K562 (cell line): ENCODE data around the gene VIPR2. TPM values are rescaled to one million over a fixed set of nuclear protein-coding genes. Genes with fewer than 3 reads are reported as not detected.
A peak's percentile ranks its signal among the peaks of the same experiment; 100 is the strongest.

Experiments used
- ATF7 ChIP-seq: fragments of 450-650 bp; IDR thresholded peaks from 2 replicates; pipeline ENCODE4 v1.7.1; 2014; ENCODE audit warnings: mild to moderate bottlenecking, moderate library complexity
- CSDE1 ChIP-seq, 2 experiments: fragments of 450-650 bp; IDR thresholded peaks; 2 replicates each; pipeline ENCODE4 v1.6.1; 2016; ENCODE audit warnings: mild to moderate bottlenecking in 1 of 2
- CTBP1 ChIP-seq: fragments of 450-650 bp; IDR thresholded peaks from 2 replicates; pipeline ENCODE4 v1.6.1; 2016; ENCODE audit warnings: borderline replicate concordance
- ERF ChIP-seq: fragments of 450-650 bp; formaldehyde crosslinking; IDR thresholded peaks from 2 replicates; pipeline ENCODE4 v1.4.0; 2020; ENCODE audit warnings: mild to moderate bottlenecking, mixed read lengths
- FOXA1 ChIP-seq: fragments of 450-650 bp; IDR thresholded peaks from 2 replicates; pipeline ENCODE4 v1.6.1; 2016; ENCODE audit warnings: mild to moderate bottlenecking, borderline replicate concordance
- GTF2E2 ChIP-seq: fragments of 200-800 bp; sonication (Bioruptor generic); IDR thresholded peaks from 2 replicates; pipeline ENCODE4 v1.6.1; 2016; ENCODE audit warnings: missing genetic modification characterization, missing compliant biosample characterization
- KDM4B ChIP-seq, 2 experiments: fragments of 450-650 bp in 1 of 2; sonication (generic) in 1 of 2; IDR thresholded peaks; 2 replicates each; pipeline ENCODE4 v1.6.1; 2016 to 2017; ENCODE audit warnings: borderline replicate concordance in 2 of 2, antibody characterized with exemption in 1 of 2, low read depth in 1 of 2, mild to moderate bottlenecking in 1 of 2
- NELFE ChIP-seq: IDR thresholded peaks from 2 replicates; pipeline ENCODE4 v1.6.1; 2011; ENCODE audit warnings: mild to moderate bottlenecking; ENCODE audit not compliant: insufficient read depth, insufficient read length
- NKRF ChIP-seq: fragments of 450-650 bp; IDR thresholded peaks from 2 replicates; pipeline ENCODE4 v1.6.1; 2016; ENCODE audit warnings: borderline replicate concordance
- PTTG1 ChIP-seq: fragments of 450-650 bp; IDR thresholded peaks from 2 replicates; pipeline ENCODE4 v1.6.1; 2016; ENCODE audit warnings: low read depth, mild to moderate bottlenecking, missing genetic modification characterization, missing compliant biosample characterization
- SAP30 ChIP-seq: fragments of 200-600 bp; sonication (generic); IDR thresholded peaks from 2 replicates; pipeline ENCODE4 v1.6.1; 2012; ENCODE audit warnings: borderline replicate concordance, low read depth, mild to moderate bottlenecking, moderate library complexity, low read length, control low read depth, inconsistent platforms; ENCODE audit not compliant: insufficient read depth, poor library complexity, severe bottlenecking
- TOE1 ChIP-seq, 2 experiments: fragments of 450-650 bp in 1 of 2; sonication (generic) in 1 of 2; formaldehyde crosslinking in 1 of 2; IDR thresholded peaks; 2 replicates each; pipeline versions ENCODE4 v1.7.1 to v1.8.0; 2016 to 2022; ENCODE audit warnings: borderline replicate concordance in 2 of 2, mild to moderate bottlenecking in 2 of 2, antibody characterized with exemption in 1 of 2, inconsistent platforms in 1 of 2, low read depth in 1 of 2, missing genetic modification reagents in 1 of 2, moderate library complexity in 1 of 2
- TRIM24 ChIP-seq, 2 experiments: fragments of 450-650 bp; IDR thresholded peaks; 2 replicates each; pipeline ENCODE4 v1.6.1; 2016
- YY1 ChIP-seq, 3 experiments: IDR thresholded peaks; 2 replicates each; pipeline ENCODE4 v1.6.1; 2011; ENCODE audit warnings: low read length in 2 of 3, mild to moderate bottlenecking in 2 of 3, moderate library complexity in 2 of 3, borderline replicate concordance in 1 of 3, control low read depth in 1 of 3, low read depth in 1 of 3; ENCODE audit not compliant: insufficient read depth in 3 of 3, insufficient replicate concordance in 2 of 3, control insufficient read depth in 1 of 3, insufficient read length in 1 of 3; ENCODE audit errors: extremely low read depth in 1 of 3
- ZBTB7A ChIP-seq: IDR thresholded peaks from 2 replicates; pipeline ENCODE4 v1.6.1; 2011; ENCODE audit warnings: low read depth, mild to moderate bottlenecking, low read length, moderate library complexity, borderline replicate concordance; ENCODE audit not compliant: control insufficient read depth
- ZC3H8 ChIP-seq: fragments of 450-650 bp; IDR thresholded peaks from 2 replicates; pipeline ENCODE4 v1.6.1; 2017
- ZNF239 ChIP-seq: fragments of 250-450 bp; sonication (Bioruptor Pico); IDR thresholded peaks from 2 replicates; pipeline ENCODE4 v1.4.0; 2020; ENCODE audit warnings: mild to moderate bottlenecking
- ZNF717 ChIP-seq: fragments of 250-450 bp; sonication (Bioruptor Pico); IDR thresholded peaks from 2 replicates; pipeline ENCODE4 v1.5.0; 2021
- polyA plus RNA-seq, 8 experiments: library from polyadenylated mRNA; depleted of rRNA in 4 of 8; stranded (reverse) in 5 of 8; unstranded in 3 of 8; fragments of >200 nt; fragmentation: Nextera tagmentation in 2 of 8; fragmentation: Illumina TruSeq in 1 of 8; extraction: Ambion mirVana in 2 of 8; extraction: Trizol in 1 of 8; gene quantifications; 2 replicates each; pipeline versions ENCODE4 v1.2.1 to v1.2.3, GENCODE V29; 2011 to 2014; ENCODE audit warnings: inconsistent platforms in 1 of 8, missing spikeins in 1 of 8
- total RNA-seq, 7 experiments: library from RNA; depleted of rRNA in 6 of 7; stranded (reverse); fragments of >200 nt in 6 of 7; fragmentation: Illumina TruSeq in 2 of 7; extraction: Trizol in 2 of 7; gene quantifications; 2 replicates each; pipeline versions ENCODE4 v1.2.1 to v1.2.3, GENCODE V29; 2011 to 2021; ENCODE audit warnings: low replicate concordance in 1 of 7
- TF ChIP-seq, protein P1 (sequence below): fragments of 450-650 bp; conservative IDR thresholded peaks from 2 replicates; pipeline ENCODE4 v1.6.1; 2016; ENCODE audit warnings: missing genetic modification characterization, low read depth, mild to moderate bottlenecking, missing compliant biosample characterization, moderate library complexity
- TF ChIP-seq, protein P2 (sequence below): fragments of 450-650 bp; IDR thresholded peaks from 2 replicates; pipeline ENCODE4 v1.6.1; 2016
- TF ChIP-seq, protein P3 (sequence below): IDR thresholded peaks from 2 replicates; pipeline ENCODE4 v1.6.1; 2014; ENCODE audit warnings: antibody characterized with exemption

The VIPR2 gene
- total and polyA plus RNA-seq, 9 of the 15 experiments (the other 6 are each of a cell fraction or from before 2014, with no cell fraction given), result 0.04 TPM; not detected in 8

DNA sequence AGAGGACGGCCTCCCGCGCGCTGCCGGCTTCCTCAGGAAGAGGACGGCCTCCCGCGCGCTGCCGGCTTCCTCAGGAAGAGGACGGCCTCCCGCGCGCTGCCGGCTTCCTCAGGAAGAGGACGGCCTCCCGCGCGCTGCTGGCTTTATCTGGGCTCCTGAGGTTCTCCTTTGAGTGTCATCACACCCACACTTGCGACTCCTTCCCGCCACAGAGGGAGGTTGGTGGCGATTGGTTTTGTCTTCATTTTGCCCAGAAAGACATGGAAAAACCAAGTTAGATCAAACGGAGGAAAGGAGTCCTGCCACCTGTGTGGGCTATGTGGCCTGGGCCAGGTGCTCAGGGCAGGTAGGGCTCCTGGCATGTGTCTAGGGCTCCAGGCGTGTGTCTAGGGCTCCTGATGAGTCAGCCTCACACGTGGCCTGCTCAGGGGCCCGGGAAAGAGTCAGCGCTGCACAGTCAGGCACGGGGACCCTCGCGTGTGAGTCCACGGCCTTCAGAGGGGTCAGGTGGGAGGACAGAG, 138.0 kb downstream of the VIPR2 start (continued):
- 0 out of 2 replicates have a peak, but pooled peaks have one; percentile 45 for TF ChIP-seq NKRF
- TF ChIP-seq NELFE, result no peak
- TF ChIP-seq, protein P1, sequence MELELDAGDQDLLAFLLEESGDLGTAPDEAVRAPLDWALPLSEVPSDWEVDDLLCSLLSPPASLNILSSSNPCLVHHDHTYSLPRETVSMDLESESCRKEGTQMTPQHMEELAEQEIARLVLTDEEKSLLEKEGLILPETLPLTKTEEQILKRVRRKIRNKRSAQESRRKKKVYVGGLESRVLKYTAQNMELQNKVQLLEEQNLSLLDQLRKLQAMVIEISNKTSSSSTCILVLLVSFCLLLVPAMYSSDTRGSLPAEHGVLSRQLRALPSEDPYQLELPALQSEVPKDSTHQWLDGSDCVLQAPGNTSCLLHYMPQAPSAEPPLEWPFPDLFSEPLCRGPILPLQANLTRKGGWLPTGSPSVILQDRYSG (tag), result peak; percentile 72; the same call in 1 of the 2 replicates
- 0 out of 2 replicates have a peak, but pooled peaks have one; percentile 52 for TF ChIP-seq ERF (CRISPR knock-in tag)
- TF ChIP-seq ZBTB7A, result peak; percentile 57; the same call in 1 of the 2 replicates
- TF ChIP-seq, protein P2, sequence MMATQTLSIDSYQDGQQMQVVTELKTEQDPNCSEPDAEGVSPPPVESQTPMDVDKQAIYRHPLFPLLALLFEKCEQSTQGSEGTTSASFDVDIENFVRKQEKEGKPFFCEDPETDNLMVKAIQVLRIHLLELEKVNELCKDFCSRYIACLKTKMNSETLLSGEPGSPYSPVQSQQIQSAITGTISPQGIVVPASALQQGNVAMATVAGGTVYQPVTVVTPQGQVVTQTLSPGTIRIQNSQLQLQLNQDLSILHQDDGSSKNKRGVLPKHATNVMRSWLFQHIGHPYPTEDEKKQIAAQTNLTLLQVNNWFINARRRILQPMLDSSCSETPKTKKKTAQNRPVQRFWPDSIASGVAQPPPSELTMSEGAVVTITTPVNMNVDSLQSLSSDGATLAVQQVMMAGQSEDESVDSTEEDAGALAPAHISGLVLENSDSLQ, result no peak
- TF ChIP-seq TRIM24 (IDR thresholded peaks at IDR 0.05), result 0 out of 4 replicates have a peak, but pooled peaks have one; percentile 8 to 16
- peak; percentile 25; the same call in 1 of the 2 replicates for TF ChIP-seq ZNF239
- no peak for TF ChIP-seq FOXA1
- no peak for TF ChIP-seq SAP30
- peak; percentile 49; the same call in 1 of the 2 replicates for TF ChIP-seq TOE1 (IDR thresholded peaks at IDR 0.05; ENCODE audit: borderline replicate concordance)
- no peak for TF ChIP-seq TOE1 (CRISPR knock-in tag; IDR thresholded peaks at IDR 0.05; ENCODE audit: borderline replicate concordance, low read depth)
- no peak for TF ChIP-seq PTTG1 (tag)
- no peak for TF ChIP-seq ZNF717 (CRISPR knock-in tag)
- no peak for TF ChIP-seq YY1 (IDR thresholded peaks at IDR 0.05; ENCODE audit: borderline replicate concordance in 1 of 3, control insufficient read depth in 1 of 3, extremely low read depth in 1 of 3, insufficient read depth in 3 of 3, insufficient read length in 1 of 3, insufficient replicate concordance in 2 of 3, low read depth in 1 of 3, low read length in 2 of 3)
- TF ChIP-seq, protein P3, sequence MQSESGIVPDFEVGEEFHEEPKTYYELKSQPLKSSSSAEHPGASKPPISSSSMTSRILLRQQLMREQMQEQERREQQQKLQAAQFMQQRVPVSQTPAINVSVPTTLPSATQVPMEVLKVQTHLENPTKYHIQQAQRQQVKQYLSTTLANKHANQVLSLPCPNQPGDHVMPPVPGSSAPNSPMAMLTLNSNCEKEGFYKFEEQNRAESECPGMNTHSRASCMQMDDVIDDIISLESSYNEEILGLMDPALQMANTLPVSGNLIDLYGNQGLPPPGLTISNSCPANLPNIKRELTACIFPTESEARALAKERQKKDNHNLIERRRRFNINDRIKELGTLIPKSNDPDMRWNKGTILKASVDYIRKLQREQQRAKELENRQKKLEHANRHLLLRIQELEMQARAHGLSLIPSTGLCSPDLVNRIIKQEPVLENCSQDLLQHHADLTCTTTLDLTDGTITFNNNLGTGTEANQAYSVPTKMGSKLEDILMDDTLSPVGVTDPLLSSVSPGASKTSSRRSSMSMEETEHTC, result 0 out of 2 replicates have a peak, but pooled peaks have one; percentile 26
- peak; percentile 47 for TF ChIP-seq ATF7
- no peak for TF ChIP-seq KDM4B (IDR thresholded peaks at IDR 0.05; ENCODE audit: borderline replicate concordance in 2 of 2, low read depth in 1 of 2)
- TF ChIP-seq ZC3H8, result no peak
- peak; percentile 56; the same call in 1 of the 2 replicates for TF ChIP-seq CTBP1
- TF ChIP-seq CSDE1 (IDR thresholded peaks at IDR 0.05), result 0 out of 4 replicates have a peak, but pooled peaks of 1 of the 2 experiments have one; percentile 38
- peak; percentile 49; the same call in 1 of the 2 replicates for TF ChIP-seq GTF2E2 (tag)
